Hematopoietic multipotent progenitor cell treated with erythropoietin and hydrocortisone succinate and interleukin-3 and kit ligand, for 15 days (in vitro differentiated cells): ENCODE data around the gene TFIP11.

Source experiments
- DNase-seq: peaks from one replicate; pipeline ENCODE4 v3.0.0-alpha.2; 2015; ENCODE audit warnings: low spot score

The TFIP11 gene

GRCh38 chr22:26448334-26448733 is 63.9 kb downstream of the TFIP11 start:
- DNase-seq, result no peak

- no peak for DNase-seq
Measured at GRCh38 chr22:26447584-26448329, 64.5 kb downstream of the TFIP11 start.

- no peak for DNase-seq
Measured at GRCh38 chr22:26446808-26447515, 65.3 kb downstream of the TFIP11 start.

GRCh38 chr22:26445577-26446275 is 66.5 kb downstream of the TFIP11 start:
- no peak for DNase-seq

- no peak for DNase-seq
Measured at GRCh38 chr22:26444777-26445176, 67.5 kb downstream of the TFIP11 start.

- DNase-seq, result no peak
Measured at GRCh38 chr22:26443901-26444690, 68.2 kb downstream of the TFIP11 start.

- DNase-seq, result no peak
Measured at GRCh38 chr22:26442086-26442756, 70.1 kb downstream of the TFIP11 start.
